HepG2 (cell line): ENCODE data around the gene FAM162A.

ENCODE experiments used
- CTCF ChIP-seq: sonication (generic); formaldehyde crosslinking; IDR thresholded peaks from 2 replicates; pipeline ENCODE4 v1.5.0; 2020; ENCODE audit warnings: mild to moderate bottlenecking, missing genetic modification reagents, moderate library complexity
- NR3C1 ChIP-seq: sonication (generic); formaldehyde crosslinking; IDR thresholded peaks from 2 replicates; pipeline ENCODE4 v1.4.0; 2020; ENCODE audit warnings: missing genetic modification reagents
- POLR2AphosphoS5 ChIP-seq: IDR thresholded peaks from 2 replicates; pipeline ENCODE4 v1.6.1; 2012; ENCODE audit warnings: low read depth, low read length
- TCF7 ChIP-seq: sonication (generic); IDR thresholded peaks from 2 replicates; pipeline ENCODE4 v1.6.1; 2016; ENCODE audit warnings: antibody characterized with exemption, low read depth
- ZNF24 ChIP-seq: fragments of 450-650 bp; IDR thresholded peaks from 2 replicates; pipeline ENCODE4 v1.6.1; 2017; ENCODE audit warnings: antibody characterized with exemption, mild to moderate bottlenecking
- ZNF274 ChIP-seq: sonication (generic); formaldehyde crosslinking; IDR thresholded peaks from 2 replicates; pipeline ENCODE4 v1.5.1; 2020; ENCODE audit warnings: mild to moderate bottlenecking, missing genetic modification reagents
- ZNF510 ChIP-seq: sonication (generic); formaldehyde crosslinking; IDR thresholded peaks from 2 replicates; pipeline ENCODE4 v1.4.0; 2020; ENCODE audit warnings: low read depth, mild to moderate bottlenecking, missing genetic modification reagents
- ZNF572 ChIP-seq: sonication (generic); formaldehyde crosslinking; IDR thresholded peaks from 2 replicates; pipeline ENCODE4 v1.5.1; 2020; ENCODE audit warnings: mild to moderate bottlenecking, missing genetic modification reagents

GRCh38 chr3:122396511-122396910, 12.5 kb downstream of the FAM162A start:
- no peak for TF ChIP-seq POLR2AphosphoS5
- no peak for TF ChIP-seq ZNF274 (CRISPR knock-in tag)
- TF ChIP-seq ZNF510 (CRISPR knock-in tag): no peak
- TF ChIP-seq ZNF572 (CRISPR knock-in tag): no peak
- no peak for TF ChIP-seq TCF7
- no peak for TF ChIP-seq ZNF24
- no peak for TF ChIP-seq NR3C1 (CRISPR knock-in tag)
- TF ChIP-seq CTCF (CRISPR knock-in tag): no peak
